Measurements from ENCODE around the gene KDELR3. TPM values are rescaled to one million over a fixed set of nuclear protein-coding genes. Genes with fewer than 3 reads are reported as not detected.
A peak's percentile ranks its signal among the peaks of the same experiment; 100 is the strongest.

Gene KDELR3
- total RNA-seq, 2 experiments from 2014 or later, result not detected

DNA sequence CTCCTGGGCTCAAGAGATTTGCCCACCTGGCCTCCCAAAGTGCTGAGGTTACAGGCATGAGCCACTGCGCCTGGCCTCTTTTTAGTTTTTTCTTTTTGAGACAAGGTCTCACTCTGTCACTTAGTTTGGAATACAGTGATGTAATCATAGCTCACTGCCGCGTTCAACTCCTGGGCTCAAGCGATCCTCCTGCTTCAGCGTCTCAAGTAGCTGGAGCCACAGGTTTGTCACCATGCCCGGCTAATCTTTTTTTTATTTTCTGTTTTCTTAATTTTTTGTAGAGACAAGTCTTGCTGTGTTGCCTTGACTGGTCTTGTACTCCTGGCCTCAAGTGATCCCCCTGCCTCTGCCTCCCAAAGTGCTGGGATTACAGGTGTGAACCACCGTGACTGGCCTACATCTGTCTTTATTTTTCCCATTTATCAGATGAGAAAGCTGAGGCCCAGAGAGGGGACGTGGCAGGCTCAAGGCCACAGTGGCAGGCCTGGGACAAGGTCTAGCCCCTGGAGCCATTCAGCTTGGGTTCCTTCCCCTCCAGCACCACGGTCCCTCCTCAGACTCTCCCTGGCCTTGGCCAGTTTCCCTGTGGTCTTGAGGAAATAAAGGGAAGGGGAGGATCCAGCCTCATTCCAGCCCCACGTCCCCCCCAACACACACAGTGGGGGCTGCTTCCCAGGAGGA lies 2.8 kb upstream of the KDELR3 start:
- H3K36me3 ChIP-seq (ENCODE audit: insufficient read depth, low read length), result no peaks in the 10 kb centered on the region
- no peak overlapping the region; the same call in 1 of the 2 replicates for H3K4me2 ChIP-seq (ENCODE audit: low read length)
- intact Hi-C loops (cut with micrococcal nuclease; ENCODE audit: unreplicated experiment), result loop anchor here (5.0 kb wide), 2 partner anchors 107 to 413 kb away; partner anchors contain the start of gene DMC1
- H3K9me2 ChIP-seq (ENCODE audit: insufficient read depth, low read length), result no peaks in the 10 kb centered on the region
- H3K4me3 ChIP-seq (ENCODE audit: low read depth, low read length, poor library complexity, severe bottlenecking), result no peak overlapping the region
- peaks cover 34% of the 10 kb centered on the region for H3K4me1 ChIP-seq (ENCODE audit: insufficient read depth, low read length, poor library complexity, severe bottlenecking)
- BruUV-seq (replicated peaks), result no TSS peak
- H4K20me1 ChIP-seq (ENCODE audit: insufficient read depth, low read length), result no peaks in the 10 kb centered on the region
- DNase-seq (ENCODE audit: low spot score), result no peak
- H2AFZ ChIP-seq (ENCODE audit: low read length), result no peak overlapping the region
- H3K27ac ChIP-seq (ENCODE audit: low read depth, low read length, poor library complexity, severe bottlenecking), result no peak overlapping the region
- ChIA-PET POLR2A (interaction anchor here (0.7 kb wide), 1 partner anchor 127 kb away, joined by 5 read pairs; no protein-coding TSS in a partner anchor), CTCF (ENCODE audit: unreplicated experiment) (no interaction called here)
- no peaks in the 10 kb centered on the region for H3K79me2 ChIP-seq (ENCODE audit: insufficient read depth, low read depth, low read length)
- TF ChIP-seq, protein P1, sequence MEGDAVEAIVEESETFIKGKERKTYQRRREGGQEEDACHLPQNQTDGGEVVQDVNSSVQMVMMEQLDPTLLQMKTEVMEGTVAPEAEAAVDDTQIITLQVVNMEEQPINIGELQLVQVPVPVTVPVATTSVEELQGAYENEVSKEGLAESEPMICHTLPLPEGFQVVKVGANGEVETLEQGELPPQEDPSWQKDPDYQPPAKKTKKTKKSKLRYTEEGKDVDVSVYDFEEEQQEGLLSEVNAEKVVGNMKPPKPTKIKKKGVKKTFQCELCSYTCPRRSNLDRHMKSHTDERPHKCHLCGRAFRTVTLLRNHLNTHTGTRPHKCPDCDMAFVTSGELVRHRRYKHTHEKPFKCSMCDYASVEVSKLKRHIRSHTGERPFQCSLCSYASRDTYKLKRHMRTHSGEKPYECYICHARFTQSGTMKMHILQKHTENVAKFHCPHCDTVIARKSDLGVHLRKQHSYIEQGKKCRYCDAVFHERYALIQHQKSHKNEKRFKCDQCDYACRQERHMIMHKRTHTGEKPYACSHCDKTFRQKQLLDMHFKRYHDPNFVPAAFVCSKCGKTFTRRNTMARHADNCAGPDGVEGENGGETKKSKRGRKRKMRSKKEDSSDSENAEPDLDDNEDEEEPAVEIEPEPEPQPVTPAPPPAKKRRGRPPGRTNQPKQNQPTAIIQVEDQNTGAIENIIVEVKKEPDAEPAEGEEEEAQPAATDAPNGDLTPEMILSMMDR (conservative IDR thresholded peaks at IDR 0.05; ENCODE audit: low read length), result no peak
- no peak for TF ChIP-seq EZH2phosphoT487 (IDR thresholded peaks at IDR 0.05; ENCODE audit: borderline replicate concordance, low read depth, low read length)
- no peaks in the 10 kb centered on the region for H3K9me3 ChIP-seq (ENCODE audit: low read length)

DNA sequence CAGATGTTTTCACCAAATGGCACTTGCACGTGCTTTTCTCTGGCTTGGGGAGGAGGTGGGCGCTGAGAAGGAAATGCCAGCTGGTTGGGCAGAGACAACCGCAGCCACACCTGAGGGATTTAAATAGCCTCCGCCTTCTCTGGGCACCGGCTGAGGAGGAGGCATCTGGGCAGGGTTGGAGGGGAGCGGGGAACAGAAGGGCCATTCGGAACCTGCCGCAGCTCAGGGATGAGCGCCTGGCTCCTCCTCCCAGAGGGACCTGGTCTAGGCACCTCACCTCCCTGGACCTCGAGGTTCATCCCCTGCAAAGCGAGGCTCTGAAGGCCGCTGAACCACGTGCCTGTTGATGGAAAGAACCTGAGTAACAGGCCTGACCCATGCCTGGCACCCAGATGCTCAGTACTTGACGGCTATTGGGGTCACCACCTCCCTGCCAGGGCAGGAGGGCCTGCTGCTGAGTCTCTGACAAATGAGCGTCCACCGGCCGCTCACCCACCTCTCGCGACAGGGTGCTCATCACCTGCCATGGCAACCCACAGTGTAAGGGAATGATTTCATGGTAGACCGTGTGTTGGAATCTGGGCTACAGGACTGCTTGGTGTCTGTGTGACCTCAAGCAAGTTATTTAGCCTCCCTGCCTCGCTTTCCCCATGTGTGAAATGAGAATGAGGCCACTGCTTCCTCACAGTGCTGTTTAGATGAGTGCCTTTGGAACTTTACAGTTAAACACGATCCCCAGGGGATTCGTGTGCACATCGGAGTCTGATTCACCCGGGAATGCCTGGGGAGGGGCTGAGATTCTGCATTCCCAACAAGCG lies 2.0 kb upstream of the KDELR3 start:
- POLR2A ChIA-PET, result interaction anchor here (0.7 kb wide), 1 partner anchor 45 kb away, joined by 3 read pairs; no protein-coding TSS in a partner anchor
- Histone ChIP-seq H3K4me3 (ENCODE audit: low read depth, low read length, poor library complexity, severe bottlenecking) (no peak overlapping the region), H3K9me2 (ENCODE audit: insufficient read depth, low read length) (no peaks in the 10 kb centered on the region), H2AFZ (ENCODE audit: low read length) (no peak overlapping the region), H3K4me1 (ENCODE audit: insufficient read depth, low read length, poor library complexity, severe bottlenecking) (peaks cover 33% of the 10 kb centered on the region), H3K27ac (ENCODE audit: low read depth, low read length, poor library complexity, severe bottlenecking) (no peak overlapping the region), H3K4me2 (ENCODE audit: low read length) (no peak overlapping the region; the same call in 1 of the 2 replicates), H3K79me2 (ENCODE audit: insufficient read depth, low read depth, low read length) (no peaks in the 10 kb centered on the region), H3K36me3 (ENCODE audit: insufficient read depth, low read length) (no peaks in the 10 kb centered on the region), H3K9me3 (ENCODE audit: low read length) (no peaks in the 10 kb centered on the region), H4K20me1 (ENCODE audit: insufficient read depth, low read length) (no peaks in the 10 kb centered on the region)
- TF ChIP-seq, protein P1 (conservative IDR thresholded peaks at IDR 0.05; ENCODE audit: low read length), result no peak
- no peak for TF ChIP-seq EZH2phosphoT487 (IDR thresholded peaks at IDR 0.05; ENCODE audit: borderline replicate concordance, low read depth, low read length)
- CTCF ChIA-PET (ENCODE audit: unreplicated experiment), result no interaction called here
- intact Hi-C loops (cut with micrococcal nuclease; ENCODE audit: unreplicated experiment), result no loop called here
- BruUV-seq (replicated peaks), result no TSS peak
- DNase-seq (ENCODE audit: low spot score), result peak; percentile 48

Data from OCI-LY7 (cell line).